Endothelial cell of umbilical vein (primary cell): ENCODE results near the gene TECTA. TPM values are rescaled to one million over a fixed set of nuclear protein-coding genes. Genes with fewer than 3 reads are reported as not detected.

ENCODE experiments used
- BruUV-seq: library from RNA; stranded (reverse); fragments of 400-500 nt; replicated peaks from 2 replicates; lab custom pipeline; 2021; lab: Mats Ljungman, UMichigan
- CTCF ChIA-PET: fragments of 300-600, 350-600 bp; sonication (Branson Sonifier 250); formaldehyde crosslinking; loops from one replicate; lab custom pipeline; 2021; ENCODE audit warnings: antibody characterized with exemption, inconsistent platforms; lab: Charles Lee
- POLR2A ChIA-PET: fragments of 300-600, 350-600 bp; sonication (Branson Sonifier 250); formaldehyde crosslinking; loops from one replicate; lab custom pipeline; 2021; ENCODE audit warnings: antibody characterized with exemption, inconsistent platforms; lab: Charles Lee
- DNase-seq: peaks from one replicate; pipeline ENCODE4 v3.0.0-alpha.2; 2011; ENCODE audit warnings: low read depth, low spot score
- FAIRE-seq: peaks from 2 replicates; lab custom pipeline; 2011; peaks lifted over from hg19 to GRCh38; lab: Jason Lieb, UNC
- H2AFZ ChIP-seq: 2 replicates; pipeline ENCODE4 v1.6.0; 2012; ENCODE audit warnings: low read depth, low read length, control low read depth, inconsistent platforms
- H3K27ac ChIP-seq: 2 replicates; pipeline ENCODE4 v1.5.1; 2011; ENCODE audit warnings: low read depth, mild to moderate bottlenecking, control low read depth, low read length, moderate library complexity; ENCODE audit not compliant: insufficient read depth
- H3K27me3 ChIP-seq, 2 experiments: 2 replicates each; pipeline versions ENCODE4 v1.6.0 to v1.6.1; 2011; ENCODE audit warnings: low read length in 2 of 2, mixed read lengths in 1 of 2; ENCODE audit not compliant: control insufficient read depth in 2 of 2, insufficient read depth in 2 of 2
- H3K36me3 ChIP-seq, 2 experiments: 2 replicates in 1 of 2; 3 replicates in 1 of 2; pipeline ENCODE4 v1.5.1; 2011; ENCODE audit warnings: low read length in 2 of 2, mild to moderate bottlenecking in 1 of 2, moderate library complexity in 1 of 2; ENCODE audit not compliant: control insufficient read depth in 2 of 2, insufficient read depth in 2 of 2; ENCODE audit errors: extremely low read depth in 1 of 2
- H3K4me1 ChIP-seq: 3 replicates; pipeline ENCODE4 v1.5.1; 2011; ENCODE audit warnings: mild to moderate bottlenecking, low read length; ENCODE audit not compliant: control insufficient read depth, insufficient read depth; ENCODE audit errors: extremely low read depth
- H3K4me2 ChIP-seq: 2 replicates; pipeline ENCODE4 v1.6.1; 2011; ENCODE audit warnings: low read length, control low read depth, mixed read lengths; ENCODE audit not compliant: insufficient read depth
- H3K4me3 ChIP-seq, 3 experiments: fragments of 200-600 bp in 1 of 3; sonication (generic), shearing (Covaris generic) in 1 of 3; replicated peaks in 1 of 3; 2 replicates each; pipeline ENCODE4 v1.5.1; 2011 to 2016; ENCODE audit warnings: control low read depth in 3 of 3, low read length in 3 of 3, mild to moderate bottlenecking in 2 of 3, inconsistent platforms in 1 of 3, low read depth in 1 of 3, moderate library complexity in 1 of 3; ENCODE audit not compliant: insufficient read depth in 1 of 3
- H3K79me2 ChIP-seq: 2 replicates; pipeline ENCODE4 v1.6.0; 2012; ENCODE audit warnings: low read length, inconsistent platforms; ENCODE audit not compliant: control insufficient read depth, insufficient read depth
- H3K9ac ChIP-seq: replicated peaks from 2 replicates; pipeline ENCODE3; 2011; ENCODE audit warnings: low read length, control low read depth; ENCODE audit not compliant: insufficient read depth; ENCODE audit errors: extremely low read depth
- H3K9me1 ChIP-seq: replicated peaks from 3 replicates; pipeline ENCODE4 v1.6.0; 2011; ENCODE audit warnings: mild to moderate bottlenecking, low read length; ENCODE audit not compliant: control insufficient read depth, insufficient read depth; ENCODE audit errors: extremely low read depth
- H3K9me3 ChIP-seq: replicated peaks from 2 replicates; pipeline ENCODE4 v1.5.1; 2012; ENCODE audit warnings: low read length, inconsistent platforms; ENCODE audit not compliant: control insufficient read depth, insufficient read depth
- H4K20me1 ChIP-seq: replicated peaks from 2 replicates; pipeline ENCODE3; 2011; ENCODE audit warnings: mild to moderate bottlenecking, low read length; ENCODE audit not compliant: control insufficient read depth, insufficient read depth; ENCODE audit errors: extremely low read depth
- EZH2 ChIP-seq: IDR thresholded peaks from 2 replicates; pipeline ENCODE4 v1.6.1; 2012; ENCODE audit warnings: borderline replicate concordance, low read depth, mild to moderate bottlenecking, moderate library complexity, low read length, inconsistent platforms; ENCODE audit not compliant: severe bottlenecking
- FOS ChIP-seq: IDR thresholded peaks from 2 replicates; pipeline ENCODE4 v1.6.1; 2011; ENCODE audit warnings: mild to moderate bottlenecking, low read length, moderate library complexity, borderline replicate concordance; ENCODE audit not compliant: insufficient read depth
- GATA2 ChIP-seq: IDR thresholded peaks from 2 replicates; pipeline ENCODE4 v1.7.0; 2011; ENCODE audit warnings: low read depth, mild to moderate bottlenecking, moderate library complexity, mixed read lengths, low read length; ENCODE audit not compliant: insufficient read length, insufficient read depth
- JUN ChIP-seq: IDR thresholded peaks from 2 replicates; pipeline ENCODE4 v1.6.1; 2011; ENCODE audit warnings: borderline replicate concordance, low read depth; ENCODE audit not compliant: insufficient read length, insufficient read depth
- MYC ChIP-seq: IDR thresholded peaks from one replicate; pipeline ENCODE4 v1.6.1; 2011; ENCODE audit warnings: mild to moderate bottlenecking, low read depth, low read length
- POLR2A ChIP-seq: IDR thresholded peaks from 2 replicates; pipeline ENCODE4 v1.6.1; 2012; ENCODE audit warnings: low read depth, mild to moderate bottlenecking, control low read depth, low read length
- POLR2AphosphoS5 ChIP-seq: IDR thresholded peaks from 2 replicates; pipeline ENCODE4 v1.6.1; 2012; ENCODE audit warnings: low read depth, mild to moderate bottlenecking, control low read depth, low read length, moderate library complexity; ENCODE audit not compliant: insufficient read depth
- dilution Hi-C: fragments of 300-500 bp; cut with MboI; formaldehyde crosslinking; loops from one replicate; pipeline ENCODE4 v1.15.0; 2019; ENCODE audit warnings: low sequenced_read_pairs; ENCODE audit not compliant: extremely low pct_ligation_motif_present
- intact Hi-C: fragments of 100-400 bp; cut with micrococcal nuclease; formaldehyde crosslinking; loops from one replicate; pipeline ENCODE4 v1.10.0; 2022
- polyA plus RNA-seq, 4 experiments: library from polyadenylated mRNA; depleted of rRNA in 3 of 4; stranded (reverse) in 3 of 4; unstranded in 1 of 4; fragments of >200 nt; gene quantifications; 2 replicates each; pipeline versions ENCODE4 v1.2.1 to v1.2.3, GENCODE V29; 2011 to 2012; ENCODE audit warnings: missing spikeins in 1 of 4
- total RNA-seq: library from RNA; stranded (reverse); gene quantifications from 2 replicates; pipeline ENCODE4 v1.2.3, GENCODE V29; 2021
- TF ChIP-seq, protein P1 (sequence below), 2 donors: IDR thresholded peaks; 1 replicate in 1 of 2; 2 replicates in 1 of 2; pipeline ENCODE4 v1.5.1; 2011; ENCODE audit warnings: low read length in 2 of 2, mild to moderate bottlenecking in 2 of 2, moderate library complexity in 2 of 2, control low read depth in 1 of 2, inconsistent platforms in 1 of 2, low read depth in 1 of 2; ENCODE audit not compliant: insufficient read depth in 1 of 2; ENCODE audit errors: extremely low read depth in 1 of 2
- TF ChIP-seq, protein P2 (sequence below): IDR thresholded peaks from 2 replicates; pipeline ENCODE4 v1.6.1; 2011; ENCODE audit not compliant: insufficient read depth, insufficient read length

The TECTA gene
- total and polyA plus RNA-seq, 2 donors (not counting 3 experiments of a cell fraction or from before 2014, with no cell fraction given) = 0.44 to 0.69 TPM

DNA sequence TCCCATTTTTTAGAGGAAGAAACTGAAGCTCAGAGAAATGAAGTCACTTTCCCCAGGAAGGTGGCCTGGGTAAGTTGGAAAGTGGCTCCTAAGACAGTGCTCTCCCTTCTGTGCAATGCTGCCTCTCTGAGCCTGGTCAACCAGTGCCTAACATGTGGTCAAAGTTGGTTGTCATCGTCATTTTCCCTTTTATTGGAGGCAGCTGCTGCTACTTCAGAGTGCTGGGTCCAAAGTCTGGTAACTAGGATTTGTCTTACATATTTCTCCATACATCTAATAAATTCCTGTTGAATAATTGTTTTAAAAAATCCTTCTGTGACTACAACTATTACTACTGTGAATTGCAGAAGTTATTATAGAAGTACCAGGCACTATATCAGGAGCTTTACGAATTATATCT, 48.1 kb downstream of the TECTA start:
- Histone ChIP-seq H3K4me3 (no peak overlapping the region), H3K27me3 (no peaks in the 10 kb centered on the region), H3K9me3 (no peaks in the 10 kb centered on the region), H2AFZ (no peak overlapping the region), H4K20me1 (no peaks in the 10 kb centered on the region), H3K4me2 (no peak overlapping the region), H3K9me1 (no peaks in the 10 kb centered on the region), H3K79me2 (no peaks in the 10 kb centered on the region), H3K4me1 (no peaks in the 10 kb centered on the region), H3K36me3 (no peaks in the 10 kb centered on the region), H3K27ac (no peak overlapping the region), H3K9ac (no peak overlapping the region)
- TF ChIP-seq FOS = no peak
- TF ChIP-seq MYC = no peak
- TF ChIP-seq JUN = no peak
- TF ChIP-seq EZH2 = no peak
- TF ChIP-seq, protein P1, sequence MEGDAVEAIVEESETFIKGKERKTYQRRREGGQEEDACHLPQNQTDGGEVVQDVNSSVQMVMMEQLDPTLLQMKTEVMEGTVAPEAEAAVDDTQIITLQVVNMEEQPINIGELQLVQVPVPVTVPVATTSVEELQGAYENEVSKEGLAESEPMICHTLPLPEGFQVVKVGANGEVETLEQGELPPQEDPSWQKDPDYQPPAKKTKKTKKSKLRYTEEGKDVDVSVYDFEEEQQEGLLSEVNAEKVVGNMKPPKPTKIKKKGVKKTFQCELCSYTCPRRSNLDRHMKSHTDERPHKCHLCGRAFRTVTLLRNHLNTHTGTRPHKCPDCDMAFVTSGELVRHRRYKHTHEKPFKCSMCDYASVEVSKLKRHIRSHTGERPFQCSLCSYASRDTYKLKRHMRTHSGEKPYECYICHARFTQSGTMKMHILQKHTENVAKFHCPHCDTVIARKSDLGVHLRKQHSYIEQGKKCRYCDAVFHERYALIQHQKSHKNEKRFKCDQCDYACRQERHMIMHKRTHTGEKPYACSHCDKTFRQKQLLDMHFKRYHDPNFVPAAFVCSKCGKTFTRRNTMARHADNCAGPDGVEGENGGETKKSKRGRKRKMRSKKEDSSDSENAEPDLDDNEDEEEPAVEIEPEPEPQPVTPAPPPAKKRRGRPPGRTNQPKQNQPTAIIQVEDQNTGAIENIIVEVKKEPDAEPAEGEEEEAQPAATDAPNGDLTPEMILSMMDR (IDR thresholded peaks at IDR 0.05; ENCODE audit: extremely low read depth in 1 of 2, insufficient read depth in 1 of 2, low read depth in 1 of 2, low read length in 2 of 2) = no peak
- no peak for TF ChIP-seq POLR2A
- no peak for TF ChIP-seq GATA2
- TF ChIP-seq, protein P2, sequence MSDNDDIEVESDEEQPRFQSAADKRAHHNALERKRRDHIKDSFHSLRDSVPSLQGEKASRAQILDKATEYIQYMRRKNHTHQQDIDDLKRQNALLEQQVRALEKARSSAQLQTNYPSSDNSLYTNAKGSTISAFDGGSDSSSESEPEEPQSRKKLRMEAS = no peak
- no peak for TF ChIP-seq POLR2AphosphoS5
- BruUV-seq = no TSS peak
- dilution Hi-C loops (no loop called here), intact Hi-C loops (no loop called here)
- FAIRE-seq (no peak), DNase-seq (no peak)
- ChIA-PET POLR2A (interaction anchor here (0.5 kb wide), 1 partner anchor 221 kb away, joined by 8 read pairs; no protein-coding TSS in a partner anchor), CTCF (interaction anchor here (1.3 kb wide), 1 partner anchor 11 kb away, joined by 4 read pairs; no protein-coding TSS in a partner anchor)
